HT1080 (cell line): Measurements from ENCODE around the gene MEIOSIN. TPM values are rescaled to one million over a fixed set of nuclear protein-coding genes. Genes with fewer than 3 reads are reported as not detected.

Experiments used
- DNase-seq: peaks from one replicate; pipeline ENCODE4 v3.0.0-alpha.2; 2015; ENCODE audit warnings: low read depth
- total RNA-seq: library from RNA; depleted of rRNA; stranded (reverse); fragments of >200 nt; shearing (Covaris generic); gene quantifications from 2 replicates; pipeline ENCODE4 v1.2.3, GENCODE V29; 2014

The MEIOSIN gene
- total RNA-seq, 1 experiment from 2014 or later: 0.37 TPM

GRCh38 chr19:45779231-45780145 lies 46.2 kb downstream of the MEIOSIN start:
- DNase-seq: no peak

DNA sequence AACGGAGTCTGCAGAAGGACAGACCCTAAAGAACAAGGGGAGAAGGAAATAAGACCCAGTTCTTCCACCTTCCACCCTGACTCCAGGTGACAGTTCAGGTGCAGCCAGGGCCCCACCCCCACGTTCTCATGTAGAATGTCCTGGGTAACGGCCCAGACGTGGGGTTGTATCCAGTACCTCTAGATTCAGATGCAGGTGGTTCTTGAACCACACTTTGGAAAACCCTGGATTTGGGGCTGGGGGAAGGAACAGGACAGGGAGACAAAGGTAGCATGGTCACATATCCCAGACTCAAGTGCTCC lies 46.9 kb downstream of the MEIOSIN start:
- no peak for DNase-seq

DNA sequence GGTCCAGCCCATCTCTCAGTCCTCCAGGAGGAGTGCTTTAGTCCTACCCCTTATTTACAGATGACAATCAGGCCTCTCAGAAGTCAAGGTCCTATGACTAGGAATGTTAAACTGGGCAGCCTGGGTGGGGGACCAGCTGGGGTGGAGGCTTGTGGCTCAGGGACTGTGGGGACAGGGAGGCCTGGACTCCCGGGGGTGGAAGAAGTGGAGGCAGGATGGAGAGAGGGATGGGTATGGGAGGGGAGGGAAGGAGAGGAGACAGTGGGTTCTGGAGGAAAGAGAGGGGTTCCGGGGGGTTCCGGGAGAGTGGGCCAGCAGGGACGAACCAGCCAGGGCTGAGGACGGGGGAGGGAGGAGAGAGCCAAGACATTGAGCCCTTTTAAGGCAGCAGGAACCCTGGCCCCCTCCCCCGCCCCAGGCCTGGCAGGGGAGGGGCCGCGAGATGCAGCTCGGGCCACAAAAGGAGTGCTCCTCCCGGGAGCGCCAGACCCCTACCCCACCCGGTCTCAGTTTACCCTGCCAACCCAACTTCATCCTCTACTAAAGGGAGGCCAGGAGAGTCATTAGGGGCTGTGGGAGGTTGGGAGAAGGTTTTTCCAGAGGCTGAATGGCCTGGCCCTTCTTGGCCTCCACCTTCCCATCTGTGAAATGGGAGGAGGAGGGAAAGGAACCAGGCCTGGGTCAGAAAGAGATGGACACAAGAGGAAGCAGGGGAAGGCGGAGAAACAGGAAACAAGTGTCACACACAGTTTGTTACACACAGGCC lies 47.4 kb downstream of the MEIOSIN start:
- no peak for DNase-seq

DNA sequence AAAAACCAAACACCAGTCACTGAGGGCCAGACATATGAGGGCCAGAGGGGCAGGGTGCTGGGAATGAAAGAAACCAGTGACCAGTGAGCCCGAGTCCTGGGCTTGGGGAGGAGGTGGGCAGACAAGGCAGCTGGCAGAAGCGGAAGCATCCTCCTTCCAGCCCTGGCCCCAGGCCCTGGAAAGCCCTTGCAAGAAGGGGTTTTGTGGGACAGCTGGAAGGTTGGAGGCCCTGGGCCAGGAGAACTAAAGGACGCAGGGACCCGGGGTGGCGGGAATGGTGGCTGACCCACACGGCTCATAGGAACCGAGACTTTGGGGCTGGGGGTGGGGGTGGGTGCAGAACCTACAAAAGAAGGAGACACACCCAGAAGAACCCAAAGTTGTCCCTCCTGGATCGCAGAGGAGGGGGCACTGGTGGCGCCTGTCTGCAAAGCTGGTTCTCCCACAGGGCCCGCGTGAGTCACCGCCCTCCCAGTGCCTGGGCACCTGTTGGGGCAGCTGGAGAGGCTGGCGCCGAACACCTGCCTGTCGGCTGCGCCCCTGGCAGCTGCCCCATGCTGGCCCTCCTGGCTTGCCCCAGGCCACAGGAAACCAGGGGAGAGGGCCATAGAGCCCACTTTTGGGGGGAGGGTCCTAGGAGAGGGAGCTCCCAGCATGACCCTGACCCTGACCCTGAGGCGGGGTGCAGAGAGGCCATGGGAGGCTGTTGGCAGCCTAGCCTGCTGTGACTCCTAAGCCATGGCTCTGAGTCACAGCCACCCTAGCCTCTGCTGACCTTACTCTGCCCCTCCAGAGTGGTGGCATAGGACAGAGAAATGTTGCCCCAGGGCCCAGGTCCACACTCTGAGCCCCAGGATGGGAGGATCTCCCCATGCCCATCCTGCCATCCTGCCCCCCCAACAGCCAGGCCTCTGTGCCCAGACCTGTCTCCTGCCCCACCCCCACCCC lies 48.2 kb downstream of the MEIOSIN start:
- DNase-seq: no peak

GRCh38 chr19:45782162-45782691 lies 49.0 kb downstream of the MEIOSIN start, which contains the start of gene DMPK:
TSS of gene DMPK (minus strand) at chr19:45782490. CDS start at chr19:45782352, 138 bp downstream.
- no peak for DNase-seq

GRCh38 chr19:45782820-45783785 lies 49.9 kb downstream of the MEIOSIN start:
- DNase-seq: no peak

DNA sequence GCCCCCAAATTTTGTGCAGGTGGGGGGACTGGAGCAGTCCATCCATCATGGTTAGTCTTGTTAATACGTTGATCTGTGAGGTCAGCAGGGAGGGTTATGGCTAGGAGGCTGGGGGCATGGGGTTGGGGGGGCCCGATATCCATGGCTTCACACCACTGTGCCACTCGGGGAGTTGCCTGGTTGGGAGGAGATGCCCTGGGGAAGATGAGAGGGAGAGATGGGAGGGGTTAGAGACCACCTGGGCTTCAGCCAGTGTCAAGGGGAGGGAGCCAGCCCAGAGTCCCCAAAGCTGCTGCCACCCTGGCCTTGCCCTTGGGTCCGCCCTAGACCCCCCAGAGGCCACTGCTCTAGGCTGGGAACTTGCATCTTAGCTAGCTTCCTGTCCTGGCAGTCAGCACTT lies 50.9 kb downstream of the MEIOSIN start:
- no peak for DNase-seq

- DNase-seq: no peak
Observed at GRCh38 chr19:45785097-45785496, 51.9 kb downstream of the MEIOSIN start.

DNA sequence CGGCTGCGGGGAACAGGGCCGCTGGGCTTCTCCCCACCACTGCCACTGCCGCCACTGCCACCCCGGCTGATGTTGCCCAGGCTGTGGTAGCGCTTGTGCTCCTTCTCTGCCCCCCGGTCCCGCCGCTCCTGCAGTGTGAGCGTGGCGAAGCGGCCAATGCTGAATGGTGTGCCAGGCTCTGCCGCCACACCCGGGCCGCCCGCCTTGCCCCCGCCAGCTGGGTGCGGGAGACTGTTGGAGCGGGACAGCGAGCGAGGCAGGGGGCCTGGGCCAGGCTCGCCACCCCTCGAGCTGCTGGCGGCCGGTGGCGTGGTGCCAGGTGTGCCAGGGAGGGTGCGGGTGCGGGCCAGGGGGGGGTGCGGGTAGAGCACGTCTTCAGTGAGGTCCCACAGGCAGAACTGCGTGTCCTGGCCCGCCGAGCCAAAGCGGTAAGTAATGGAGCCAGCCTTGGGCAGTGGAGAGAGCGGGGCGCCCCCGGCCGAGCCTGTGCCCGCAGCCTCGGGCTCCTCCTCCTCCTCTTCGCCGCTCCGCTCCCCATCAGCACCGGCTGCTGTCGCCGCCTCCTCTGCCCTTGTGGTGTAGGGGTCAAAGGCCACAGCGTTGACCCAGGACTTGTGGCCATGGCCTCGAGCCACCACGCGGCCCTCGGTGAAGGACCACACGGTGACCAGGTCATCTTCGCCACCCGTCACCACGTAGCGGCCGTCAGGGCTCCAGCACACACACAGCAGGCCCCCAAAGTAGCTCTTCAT lies 52.7 kb downstream of the MEIOSIN start:
- DNase-seq: no peak

DNA sequence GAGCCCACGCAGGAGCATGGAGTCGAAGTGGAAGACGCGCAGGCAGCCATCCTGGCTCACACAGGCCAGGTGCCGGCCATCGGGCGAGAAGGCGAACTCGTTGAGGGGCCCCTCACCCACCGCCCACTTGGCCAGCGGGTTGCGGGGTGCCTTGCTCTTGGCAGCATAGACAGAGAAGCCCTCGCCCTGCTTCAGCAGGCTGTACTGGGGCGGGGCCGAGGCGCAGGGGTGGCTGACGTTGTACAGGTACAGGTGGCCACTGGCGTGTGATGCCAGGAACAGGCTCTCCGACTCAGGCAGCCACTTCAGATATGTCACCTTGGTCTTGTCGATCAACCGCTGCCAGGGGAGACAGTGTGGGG lies 53.3 kb downstream of the MEIOSIN start:
- DNase-seq: no peak

- no peak for DNase-seq
Observed at GRCh38 chr19:45789035-45789786, 56.0 kb downstream of the MEIOSIN start.

GRCh38 chr19:45790942-45791341 lies 57.7 kb downstream of the MEIOSIN start:
- DNase-seq: no peak

DNA sequence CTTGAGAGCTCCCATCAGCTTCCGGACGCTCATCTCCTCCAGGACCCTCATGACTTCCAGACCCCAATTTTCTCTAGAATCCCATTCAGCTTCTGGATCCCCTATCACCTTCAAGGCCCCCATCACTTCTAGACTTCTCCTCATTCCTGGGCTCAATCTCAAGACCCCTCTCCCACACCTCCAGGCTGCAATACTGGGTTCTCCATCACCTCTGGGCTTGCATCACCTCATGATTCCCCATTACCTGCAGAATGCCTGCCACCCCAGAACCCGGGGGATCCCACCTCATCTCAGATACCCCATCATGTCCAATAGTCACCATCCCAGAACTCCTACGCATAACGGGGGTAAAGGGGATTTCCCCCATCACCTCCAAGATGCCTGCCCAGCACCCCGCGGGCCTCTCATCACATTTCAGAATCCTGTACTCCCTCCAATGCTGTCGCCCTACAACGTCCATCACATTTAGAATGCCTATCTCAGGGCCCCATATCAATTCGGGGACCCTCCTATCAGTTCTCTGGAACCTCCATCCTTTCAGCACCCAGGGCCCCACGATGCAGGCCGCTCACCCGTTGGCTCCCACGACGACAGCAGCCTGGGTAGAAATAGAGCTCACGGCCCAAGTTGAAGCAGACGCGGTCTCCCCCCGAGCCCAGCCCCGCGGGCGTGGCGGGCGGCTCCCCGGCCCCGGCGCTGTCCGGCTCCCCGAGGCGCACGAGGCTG lies 58.7 kb downstream of the MEIOSIN start:
- DNase-seq: no peak

DNA sequence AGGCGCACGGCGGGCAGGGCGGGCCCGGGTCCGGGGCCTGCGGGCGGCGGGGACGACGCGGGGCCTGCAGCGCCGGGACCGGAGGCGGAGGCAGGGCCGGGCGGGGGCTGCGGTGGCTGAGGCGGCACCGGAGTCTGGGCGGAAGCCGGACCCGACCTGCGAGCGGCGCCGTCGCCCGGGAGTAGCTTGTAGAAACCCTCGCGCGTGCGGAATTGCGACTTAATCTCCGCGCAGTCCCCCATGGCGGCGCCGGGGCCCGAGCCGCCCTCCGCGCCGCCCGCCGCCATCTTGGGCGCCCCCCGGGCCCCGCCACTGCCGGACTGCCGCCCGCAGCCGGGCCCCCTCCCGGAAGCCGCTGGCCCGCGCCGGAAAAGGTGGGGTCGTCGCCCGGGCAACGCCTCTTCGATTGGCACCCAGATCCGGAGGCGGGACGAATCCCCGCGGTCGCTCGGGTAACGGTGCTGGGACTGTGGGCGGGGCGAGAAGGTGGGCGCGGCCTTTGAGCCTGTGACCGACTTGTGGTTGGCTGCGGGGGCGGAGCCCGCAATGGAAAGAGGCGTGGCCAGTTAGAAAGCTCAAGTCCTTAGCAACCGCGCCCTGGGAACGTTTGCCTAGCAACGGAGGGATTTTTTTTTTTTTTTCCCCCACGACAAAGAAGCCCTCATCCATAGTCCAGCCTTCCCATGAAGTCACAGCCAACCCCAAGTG lies 59.4 kb downstream of the MEIOSIN start, which contains the start of gene DMWD:
Gene DMWD (minus strand): TSS at position 376 of the 708 bp plus-strand sequence. CDS start 89 bp downstream, at position 287.
- peak; percentile 98 for DNase-seq

DNA sequence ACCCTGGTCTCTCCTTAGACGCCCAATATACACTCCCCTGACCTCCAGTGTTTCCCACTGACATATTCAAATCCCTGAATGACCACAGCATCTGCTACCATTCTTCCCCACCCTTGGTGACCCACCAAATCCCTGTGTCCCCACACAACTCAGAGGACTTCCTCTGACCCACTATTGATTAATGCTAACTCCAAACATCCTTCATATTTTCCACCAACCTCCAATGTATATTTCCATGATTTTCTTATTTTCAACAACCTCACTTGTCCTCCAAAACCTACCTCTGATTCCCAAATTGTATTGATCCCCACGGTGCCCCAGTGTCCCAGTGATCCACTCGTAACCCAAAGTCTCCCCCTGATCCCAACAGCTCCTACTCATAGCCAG lies 59.9 kb downstream of the MEIOSIN start:
- no peak for DNase-seq

DNA sequence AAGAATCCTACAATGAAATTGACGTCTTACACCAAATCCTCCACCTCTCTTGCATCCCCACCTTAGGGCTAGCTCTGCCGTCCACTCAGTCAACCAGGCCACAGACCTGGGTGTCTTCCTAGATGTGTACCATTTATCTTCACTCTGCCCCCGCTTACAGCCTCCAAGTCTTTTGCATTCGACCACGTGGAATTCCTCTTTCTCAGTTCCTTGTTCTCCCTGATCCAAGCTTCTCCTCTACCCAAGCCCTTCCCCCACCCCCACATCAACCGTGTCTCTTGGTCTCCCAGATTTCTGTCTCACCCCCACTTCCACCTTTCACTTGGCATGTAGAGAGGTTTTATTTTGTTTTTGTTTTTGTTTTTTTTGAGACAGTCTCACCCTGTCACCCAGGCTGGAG lies 60.6 kb downstream of the MEIOSIN start:
- no peak for DNase-seq

- DNase-seq: no peak
Observed at GRCh38 chr19:45794627-45795026, 61.4 kb downstream of the MEIOSIN start.
